ENCODE measurements around the gene DLK1. TPM values are rescaled to one million over a fixed set of nuclear protein-coding genes. Genes with fewer than 3 reads are reported as not detected.

DLK1 gene
- polyA plus RNA-seq, 1 donor (not counting 4 experiments of a cell fraction or from before 2014, with no cell fraction given): not detected

DNA sequence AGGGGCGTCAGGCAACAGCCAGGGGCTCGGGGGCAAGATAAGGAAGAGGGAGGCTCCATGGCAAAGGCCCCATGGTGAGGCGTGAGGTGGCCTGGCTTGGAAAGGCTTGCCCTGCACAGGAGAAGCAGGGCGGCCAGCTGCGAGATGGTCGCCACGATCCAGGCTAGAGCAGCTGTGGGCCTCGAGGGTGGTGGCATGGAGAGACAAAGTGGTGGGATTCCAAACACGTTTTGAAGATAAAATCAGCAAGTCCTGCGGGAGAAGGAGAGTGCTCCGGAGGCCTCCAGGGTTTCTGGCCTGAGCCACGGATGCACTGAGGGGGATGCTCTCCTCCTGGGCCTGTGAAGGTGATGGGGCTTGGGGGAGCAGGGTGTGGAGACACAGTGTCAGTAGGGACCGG lies 20.5 kb upstream of the DLK1 start:
- Histone ChIP-seq H3K4me3 (ENCODE audit: control insufficient read depth in 2 of 3, extremely low read depth in 1 of 3, insufficient read depth in 2 of 3, low read depth in 1 of 3, low read length in 3 of 3) (no peak overlapping the region), H3K9me3 (ENCODE audit: control insufficient read depth, low read depth, low read length) (no peaks in the 10 kb centered on the region), H3K27ac (ENCODE audit: control insufficient read depth, insufficient read depth, low read length) (no peak overlapping the region), H3K4me2 (ENCODE audit: control insufficient read depth, extremely low read depth, insufficient read depth, low read depth, low read length) (no peak overlapping the region), H4K20me1 (ENCODE audit: control insufficient read depth, extremely low read depth, insufficient read depth, low read length) (no peaks in the 10 kb centered on the region), H2AFZ (ENCODE audit: control insufficient read depth, low read length) (no peak overlapping the region), H3K36me3 (ENCODE audit: control insufficient read depth in 2 of 2, extremely low read depth in 1 of 2, insufficient read depth in 2 of 2, low read length in 2 of 2) (no peaks in the 10 kb centered on the region), H3K9me1 (ENCODE audit: control insufficient read depth, extremely low read depth, insufficient read depth, low read length) (no peaks in the 10 kb centered on the region), H3K79me2 (ENCODE audit: control insufficient read depth, insufficient read depth, low read length) (no peaks in the 10 kb centered on the region), H3K9ac (ENCODE audit: control insufficient read depth, extremely low read depth, insufficient read depth, low read length) (no peak overlapping the region), H3K4me1 (ENCODE audit: control insufficient read depth, extremely low read depth, insufficient read depth, low read length) (peaks cover 8% of the 10 kb centered on the region), H3K27me3 (ENCODE audit: control insufficient read depth, extremely low read depth, insufficient read depth, low read length) (peaks cover 8% of the 10 kb centered on the region)
- no peak for FAIRE-seq
- dilution Hi-C loops (cut with MboI; ENCODE audit: extremely low pct_ligation_motif_present, low sequenced_read_pairs): no loop called here
- no peak for TF ChIP-seq EZH2 (IDR thresholded peaks at IDR 0.05; ENCODE audit: low read length)
- TF ChIP-seq, protein P1, sequence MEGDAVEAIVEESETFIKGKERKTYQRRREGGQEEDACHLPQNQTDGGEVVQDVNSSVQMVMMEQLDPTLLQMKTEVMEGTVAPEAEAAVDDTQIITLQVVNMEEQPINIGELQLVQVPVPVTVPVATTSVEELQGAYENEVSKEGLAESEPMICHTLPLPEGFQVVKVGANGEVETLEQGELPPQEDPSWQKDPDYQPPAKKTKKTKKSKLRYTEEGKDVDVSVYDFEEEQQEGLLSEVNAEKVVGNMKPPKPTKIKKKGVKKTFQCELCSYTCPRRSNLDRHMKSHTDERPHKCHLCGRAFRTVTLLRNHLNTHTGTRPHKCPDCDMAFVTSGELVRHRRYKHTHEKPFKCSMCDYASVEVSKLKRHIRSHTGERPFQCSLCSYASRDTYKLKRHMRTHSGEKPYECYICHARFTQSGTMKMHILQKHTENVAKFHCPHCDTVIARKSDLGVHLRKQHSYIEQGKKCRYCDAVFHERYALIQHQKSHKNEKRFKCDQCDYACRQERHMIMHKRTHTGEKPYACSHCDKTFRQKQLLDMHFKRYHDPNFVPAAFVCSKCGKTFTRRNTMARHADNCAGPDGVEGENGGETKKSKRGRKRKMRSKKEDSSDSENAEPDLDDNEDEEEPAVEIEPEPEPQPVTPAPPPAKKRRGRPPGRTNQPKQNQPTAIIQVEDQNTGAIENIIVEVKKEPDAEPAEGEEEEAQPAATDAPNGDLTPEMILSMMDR (optimal IDR thresholded peaks at IDR 0.05 in 1 of 3, IDR thresholded peaks at IDR 0.05 in 1 of 3, conservative IDR thresholded peaks at IDR 0.05 in 1 of 3; ENCODE audit: extremely low read depth in 1 of 3, insufficient read depth in 2 of 3, low read length in 3 of 3): no peak
- DNase-seq (ENCODE audit: low read depth, low spot score): no peak

DNA sequence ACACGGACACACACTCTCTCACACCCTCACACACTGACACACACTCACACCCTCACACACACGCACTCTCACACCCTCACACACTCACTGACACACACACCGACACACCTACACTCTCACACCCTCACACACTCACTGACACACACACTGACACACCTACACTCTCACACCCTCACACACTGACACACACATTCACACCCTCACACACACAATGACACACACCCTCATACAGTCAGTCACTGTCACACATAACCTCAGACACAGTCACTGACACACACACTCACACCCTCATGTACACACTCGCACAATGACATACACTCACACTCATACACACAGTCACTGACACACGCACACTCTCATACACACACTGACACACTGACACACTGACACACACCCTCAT lies 19.8 kb upstream of the DLK1 start:
- FAIRE-seq: no peak

More for the DNA sequence above, 19.8 kb upstream of the DLK1 start:
- H3K79me2 ChIP-seq (ENCODE audit: control insufficient read depth, insufficient read depth, low read length): no peaks in the 10 kb centered on the region
- peaks cover 8% of the 10 kb centered on the region for H3K27me3 ChIP-seq (ENCODE audit: control insufficient read depth, extremely low read depth, insufficient read depth, low read length)
- TF ChIP-seq EZH2 (IDR thresholded peaks at IDR 0.05; ENCODE audit: low read length): no peak
- TF ChIP-seq, protein P1 (optimal IDR thresholded peaks at IDR 0.05 in 1 of 3, IDR thresholded peaks at IDR 0.05 in 1 of 3, conservative IDR thresholded peaks at IDR 0.05 in 1 of 3; ENCODE audit: extremely low read depth in 1 of 3, insufficient read depth in 2 of 3, low read length in 3 of 3): no peak
- no peaks in the 10 kb centered on the region for H3K36me3 ChIP-seq (ENCODE audit: control insufficient read depth in 2 of 2, extremely low read depth in 1 of 2, insufficient read depth in 2 of 2, low read length in 2 of 2)
- no peak overlapping the region for H3K27ac ChIP-seq (ENCODE audit: control insufficient read depth, insufficient read depth, low read length)
- H3K9ac ChIP-seq (ENCODE audit: control insufficient read depth, extremely low read depth, insufficient read depth, low read length): no peak overlapping the region
- no peaks in the 10 kb centered on the region for H3K9me3 ChIP-seq (ENCODE audit: control insufficient read depth, low read depth, low read length)
- H2AFZ ChIP-seq (ENCODE audit: control insufficient read depth, low read length): no peak overlapping the region
- no peak for DNase-seq (ENCODE audit: low read depth, low spot score)
- H3K4me2 ChIP-seq (ENCODE audit: control insufficient read depth, extremely low read depth, insufficient read depth, low read depth, low read length): no peak overlapping the region
- peaks cover 10% of the 10 kb centered on the region for H3K4me1 ChIP-seq (ENCODE audit: control insufficient read depth, extremely low read depth, insufficient read depth, low read length)
- no peaks in the 10 kb centered on the region for H4K20me1 ChIP-seq (ENCODE audit: control insufficient read depth, extremely low read depth, insufficient read depth, low read length)
- dilution Hi-C loops (cut with MboI; ENCODE audit: extremely low pct_ligation_motif_present, low sequenced_read_pairs): no loop called here
- H3K9me1 ChIP-seq (ENCODE audit: control insufficient read depth, extremely low read depth, insufficient read depth, low read length): no peaks in the 10 kb centered on the region
- H3K4me3 ChIP-seq (ENCODE audit: control insufficient read depth in 2 of 3, extremely low read depth in 1 of 3, insufficient read depth in 2 of 3, low read depth in 1 of 3, low read length in 3 of 3): no peak overlapping the region
